DND-41 (cell line): Measurements from ENCODE around the gene RPS17.

Experiments used
- EZH2 ChIP-seq: IDR thresholded peaks from 3 replicates; pipeline ENCODE4 v1.6.1; 2012; ENCODE audit warnings: borderline replicate concordance, low read depth, mild to moderate bottlenecking, moderate library complexity, low read length, inconsistent platforms; ENCODE audit not compliant: severe bottlenecking
- TF ChIP-seq, protein P1 (sequence below): IDR thresholded peaks from 2 replicates; pipeline ENCODE4 v1.5.1; 2012; ENCODE audit warnings: borderline replicate concordance, low read length, moderate library complexity, mild to moderate bottlenecking; ENCODE audit not compliant: poor library complexity, severe bottlenecking; ENCODE audit errors: extremely low read depth

- TF ChIP-seq, protein P1, sequence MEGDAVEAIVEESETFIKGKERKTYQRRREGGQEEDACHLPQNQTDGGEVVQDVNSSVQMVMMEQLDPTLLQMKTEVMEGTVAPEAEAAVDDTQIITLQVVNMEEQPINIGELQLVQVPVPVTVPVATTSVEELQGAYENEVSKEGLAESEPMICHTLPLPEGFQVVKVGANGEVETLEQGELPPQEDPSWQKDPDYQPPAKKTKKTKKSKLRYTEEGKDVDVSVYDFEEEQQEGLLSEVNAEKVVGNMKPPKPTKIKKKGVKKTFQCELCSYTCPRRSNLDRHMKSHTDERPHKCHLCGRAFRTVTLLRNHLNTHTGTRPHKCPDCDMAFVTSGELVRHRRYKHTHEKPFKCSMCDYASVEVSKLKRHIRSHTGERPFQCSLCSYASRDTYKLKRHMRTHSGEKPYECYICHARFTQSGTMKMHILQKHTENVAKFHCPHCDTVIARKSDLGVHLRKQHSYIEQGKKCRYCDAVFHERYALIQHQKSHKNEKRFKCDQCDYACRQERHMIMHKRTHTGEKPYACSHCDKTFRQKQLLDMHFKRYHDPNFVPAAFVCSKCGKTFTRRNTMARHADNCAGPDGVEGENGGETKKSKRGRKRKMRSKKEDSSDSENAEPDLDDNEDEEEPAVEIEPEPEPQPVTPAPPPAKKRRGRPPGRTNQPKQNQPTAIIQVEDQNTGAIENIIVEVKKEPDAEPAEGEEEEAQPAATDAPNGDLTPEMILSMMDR = peak; percentile 69
- no peak for TF ChIP-seq EZH2
Measured at GRCh38 chr15:82530606-82531379, 9.5 kb downstream of the RPS17 start.
